AG09309 (cell line): ENCODE measurements around the gene RPL29.

Source experiments
- DNase-seq: peaks from one replicate; pipeline ENCODE4 v3.0.0-alpha.2; 2010; ENCODE audit warnings: low read depth
- H3K4me3 ChIP-seq: 2 replicates; pipeline ENCODE4 v1.5.1; 2011; ENCODE audit warnings: mild to moderate bottlenecking, low read depth, low read length, moderate library complexity; ENCODE audit not compliant: control insufficient read depth
- TF ChIP-seq, protein P1 (sequence below): IDR thresholded peaks from 2 replicates; pipeline ENCODE4 v1.5.1; 2011; ENCODE audit warnings: mild to moderate bottlenecking, low read depth, low read length, inconsistent platforms; ENCODE audit not compliant: insufficient read depth, control insufficient read depth; ENCODE audit errors: missing control alignments

Gene RPL29

DNA sequence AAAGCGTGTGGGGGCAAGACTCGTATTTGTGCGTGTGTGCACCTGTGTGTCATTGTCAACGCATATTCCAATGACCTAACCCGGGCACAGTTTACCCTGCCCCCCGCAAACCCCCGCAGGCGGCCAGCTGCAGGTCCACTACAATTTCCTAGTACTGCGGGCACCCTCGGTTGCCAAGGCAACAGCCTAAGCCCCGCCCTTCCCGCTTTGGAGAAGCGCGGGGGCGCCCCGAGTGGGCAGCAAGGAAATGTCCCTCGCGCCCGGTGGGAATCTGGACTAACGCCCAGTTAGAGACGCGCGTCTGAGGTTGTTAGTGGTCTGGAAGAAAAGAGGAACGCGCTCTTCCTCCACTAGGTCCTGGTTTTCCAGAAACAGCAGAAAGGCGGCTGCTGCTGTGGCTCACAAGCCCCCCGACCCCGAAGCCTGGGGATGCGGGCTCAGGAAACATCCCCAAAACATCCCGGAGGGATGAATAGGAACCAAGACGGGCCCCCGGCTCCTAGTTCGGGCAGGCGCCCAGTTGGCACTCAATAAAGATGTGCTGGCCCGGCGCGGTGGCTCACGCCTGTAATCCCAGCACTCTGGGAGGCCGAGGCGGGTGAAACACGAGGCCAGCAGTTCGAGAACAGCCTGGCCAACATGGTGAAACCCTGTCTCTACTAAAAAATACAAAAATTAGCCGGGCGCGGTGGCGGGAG, 19.7 kb downstream of the RPL29 start:
- TF ChIP-seq, protein P1, sequence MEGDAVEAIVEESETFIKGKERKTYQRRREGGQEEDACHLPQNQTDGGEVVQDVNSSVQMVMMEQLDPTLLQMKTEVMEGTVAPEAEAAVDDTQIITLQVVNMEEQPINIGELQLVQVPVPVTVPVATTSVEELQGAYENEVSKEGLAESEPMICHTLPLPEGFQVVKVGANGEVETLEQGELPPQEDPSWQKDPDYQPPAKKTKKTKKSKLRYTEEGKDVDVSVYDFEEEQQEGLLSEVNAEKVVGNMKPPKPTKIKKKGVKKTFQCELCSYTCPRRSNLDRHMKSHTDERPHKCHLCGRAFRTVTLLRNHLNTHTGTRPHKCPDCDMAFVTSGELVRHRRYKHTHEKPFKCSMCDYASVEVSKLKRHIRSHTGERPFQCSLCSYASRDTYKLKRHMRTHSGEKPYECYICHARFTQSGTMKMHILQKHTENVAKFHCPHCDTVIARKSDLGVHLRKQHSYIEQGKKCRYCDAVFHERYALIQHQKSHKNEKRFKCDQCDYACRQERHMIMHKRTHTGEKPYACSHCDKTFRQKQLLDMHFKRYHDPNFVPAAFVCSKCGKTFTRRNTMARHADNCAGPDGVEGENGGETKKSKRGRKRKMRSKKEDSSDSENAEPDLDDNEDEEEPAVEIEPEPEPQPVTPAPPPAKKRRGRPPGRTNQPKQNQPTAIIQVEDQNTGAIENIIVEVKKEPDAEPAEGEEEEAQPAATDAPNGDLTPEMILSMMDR = no peak
- peak; percentile 7 for DNase-seq
- H3K4me3 ChIP-seq = peak overlapping the region; percentile 0; the same call in 1 of the 2 replicates

DNA sequence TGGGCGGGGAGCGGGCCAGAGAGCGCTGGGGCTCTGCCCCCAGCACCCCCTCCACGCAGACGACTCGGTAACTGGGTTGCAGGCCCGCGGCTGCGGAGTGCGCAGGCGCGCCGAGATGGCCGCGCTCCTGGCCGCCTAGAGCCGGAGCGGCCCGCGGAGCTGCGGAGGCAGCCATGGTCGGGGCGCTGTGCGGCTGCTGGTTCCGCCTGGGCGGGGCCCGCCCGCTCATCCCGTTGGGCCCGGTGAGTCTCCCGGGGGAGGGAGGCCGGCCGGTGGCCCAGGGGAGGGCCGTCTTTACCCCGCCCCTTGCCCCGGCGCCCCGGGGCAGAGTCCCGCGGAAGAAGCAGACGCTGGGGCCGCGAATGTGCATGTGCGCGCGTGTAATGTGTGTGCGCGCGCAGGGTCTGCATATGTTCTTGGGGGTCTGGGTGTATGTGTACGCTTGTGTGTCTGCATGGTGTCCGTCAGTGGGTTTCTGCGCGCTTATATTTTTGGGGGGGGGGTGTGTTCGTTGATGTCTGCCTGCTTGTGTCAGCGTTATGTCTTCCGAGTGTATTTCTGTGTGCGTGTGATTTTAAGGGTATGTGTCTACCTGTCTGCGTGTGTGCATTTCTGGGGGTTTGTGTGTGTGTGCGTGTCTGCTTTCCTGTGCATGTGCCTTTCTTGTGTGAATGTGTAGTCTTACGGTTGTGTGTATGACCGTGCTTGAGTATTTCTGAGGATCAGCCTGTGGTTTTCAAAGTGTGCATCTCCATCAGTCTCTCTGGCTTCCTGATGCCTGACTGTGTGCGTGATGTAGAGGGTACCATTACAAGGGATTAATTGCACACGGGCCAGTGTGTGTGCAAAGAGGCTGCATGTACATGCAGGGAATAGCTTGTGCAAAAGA, 20.5 kb downstream of the RPL29 start, which contains the start of gene ABHD14A:
TSS of gene ABHD14A (plus strand) at position 102 of the 889 bp plus-strand sequence. CDS start at position 174, 72 bp downstream.
- TF ChIP-seq, protein P1 = no peak
- DNase-seq = no peak
- H3K4me3 ChIP-seq = peak within 1 kb of the TSS; percentile 93

DNA sequence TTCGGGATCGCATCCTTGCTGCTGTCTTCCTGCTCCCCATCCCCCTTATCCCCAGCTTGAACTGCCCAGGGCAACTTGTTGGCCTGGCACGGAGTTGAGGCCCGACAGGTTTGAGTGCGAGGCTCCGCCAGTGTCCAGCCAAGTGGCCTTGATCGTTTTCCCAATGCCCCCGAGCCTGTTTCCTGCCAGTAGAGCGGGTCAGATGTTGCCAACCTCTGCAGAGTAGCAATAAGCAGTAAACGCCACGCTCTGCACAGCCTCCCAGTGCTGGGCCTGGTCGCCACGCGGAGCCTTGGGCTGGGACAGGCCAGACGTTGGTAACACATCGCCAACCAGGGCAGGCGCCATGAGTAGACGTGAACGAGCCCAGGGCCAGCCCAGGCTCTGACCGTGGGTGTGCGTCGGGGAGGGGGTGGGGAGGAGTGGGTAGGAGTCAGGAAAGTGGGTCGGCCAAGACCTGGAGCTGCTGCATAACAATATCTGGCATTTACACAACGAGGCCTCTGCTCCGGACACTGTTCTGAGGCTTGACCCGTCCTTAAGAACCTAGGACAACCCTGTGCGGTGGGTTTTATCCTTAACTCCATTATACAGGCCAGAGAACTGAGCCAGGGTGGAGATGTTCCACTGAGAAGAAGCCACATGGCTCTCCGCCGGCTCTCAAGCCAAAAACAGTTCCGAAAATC, 21.3 kb downstream of the RPL29 start:
- TF ChIP-seq, protein P1 = no peak
- peak overlapping the region; percentile 53 for H3K4me3 ChIP-seq
- DNase-seq = no peak

DNA sequence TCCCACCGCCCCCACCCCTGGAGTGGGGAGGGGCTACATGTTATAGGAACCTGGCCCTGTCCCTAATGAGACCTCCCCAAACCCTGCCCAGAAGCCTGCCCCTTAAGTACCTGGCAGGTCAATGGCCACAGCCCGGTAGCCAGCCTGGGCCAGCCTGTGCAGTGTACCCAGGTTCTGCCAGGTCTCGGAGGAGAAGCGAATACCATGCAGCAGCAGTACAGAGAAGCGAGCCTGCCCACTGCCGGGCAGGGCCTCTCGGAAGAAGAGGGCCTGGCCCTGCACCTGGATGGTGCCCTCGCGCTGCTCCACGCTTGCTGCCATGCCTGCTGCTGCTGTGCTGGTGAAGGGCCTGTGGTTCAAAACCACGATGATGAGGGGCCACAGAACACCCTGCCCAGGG, 24.3 kb downstream of the RPL29 start:
- TF ChIP-seq, protein P1 = no peak
- no peak overlapping the region for H3K4me3 ChIP-seq
- DNase-seq = no peak

DNA sequence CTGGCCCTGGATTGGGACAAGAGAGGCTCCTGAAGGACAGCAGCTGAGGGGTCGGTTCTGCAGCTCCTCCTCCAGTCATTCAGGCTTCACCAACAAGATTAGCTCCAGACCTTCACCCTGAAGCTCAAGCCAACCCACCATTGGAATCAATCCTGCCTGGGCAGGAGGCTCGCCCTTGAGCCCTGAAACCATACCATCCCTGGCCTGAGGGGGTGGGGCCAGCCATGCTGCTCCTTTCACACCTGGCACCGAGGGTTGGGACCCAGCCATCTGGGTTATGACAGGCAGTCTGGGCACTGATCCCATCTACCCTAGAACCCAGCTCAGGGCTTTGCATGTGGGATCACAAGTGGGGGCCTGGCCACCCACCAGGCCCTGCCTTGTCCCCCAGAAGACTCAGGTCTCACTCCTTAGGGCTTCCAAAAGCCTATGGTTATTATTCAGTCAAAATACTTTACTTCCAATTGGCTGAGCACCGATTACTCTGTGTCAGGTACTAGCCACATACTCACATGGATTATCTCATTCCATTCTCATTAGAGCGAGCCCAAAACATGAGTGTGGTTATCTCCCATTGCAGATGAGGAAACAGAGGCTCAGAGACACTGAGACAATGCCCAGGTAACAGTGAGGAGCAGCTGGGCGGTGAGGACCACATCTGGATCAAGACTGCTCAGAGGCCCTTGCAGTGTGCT, 24.9 kb downstream of the RPL29 start:
- TF ChIP-seq, protein P1 = no peak
- DNase-seq = no peak
- no peak overlapping the region for H3K4me3 ChIP-seq

DNA sequence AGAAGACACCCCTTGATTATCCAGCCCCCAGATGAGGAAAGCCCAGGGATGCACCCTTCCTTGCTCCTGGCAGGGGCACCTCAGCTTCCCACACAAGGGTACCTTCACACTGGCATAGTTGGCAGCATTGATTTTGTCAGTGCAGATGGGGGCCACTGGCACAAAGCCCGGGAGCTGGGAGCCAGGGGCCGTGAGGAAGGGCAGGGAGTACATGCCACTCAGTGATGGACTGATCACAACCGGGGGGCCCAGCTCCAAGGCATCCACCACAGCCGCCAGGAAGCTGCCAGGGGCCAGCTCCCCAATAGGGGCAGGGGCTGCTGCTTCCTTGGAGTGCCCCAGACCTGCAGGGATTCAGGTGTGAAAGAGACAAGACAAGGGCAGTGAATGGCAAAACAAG, 25.9 kb downstream of the RPL29 start:
- H3K4me3 ChIP-seq = no peak overlapping the region
- TF ChIP-seq, protein P1 = no peak
- no peak for DNase-seq
